ENCODE results near the gene ZSWIM2. TPM values are rescaled to one million over a fixed set of nuclear protein-coding genes. Genes with fewer than 3 reads are reported as not detected.

Gene ZSWIM2
- not detected in 2 replicates for total RNA-seq

GRCh38 chr2:186848873-186849578, at the start of gene ZSWIM2:
Gene ZSWIM2 (minus strand): TSS chr2:186849170. CDS start chr2:186849130, 40 bp downstream.

Other genes with a start within 250 kb of the ZSWIM2 start
- 9.8 and 10.4 TPM in 2 replicates for gene FAM171B, start 155.1 kb downstream of the ZSWIM2 start, total RNA-seq